Stimulated activated naive CD4-positive, alpha-beta T cell (primary cell): ENCODE results near the gene MMP25.

Experiments
- DNase-seq, 6 experiments: peaks; one replicate each; lab custom pipeline; 2025; lab: John Stamatoyannopoulos, UW

Gene MMP25

GRCh38 chr16:3094289-3095027, 48.1 kb downstream of the MMP25 start:
- DNase-seq = peak in 4 of 6 experiments; percentile 27 to 71 (median 44)

- DNase-seq = peak in 5 of 6 experiments; percentile 24 to 66 (median 53)
Measured at GRCh38 chr16:3095869-3096268, 49.5 kb downstream of the MMP25 start.

GRCh38 chr16:3096362-3096761, 50.0 kb downstream of the MMP25 start:
- DNase-seq = no peak

GRCh38 chr16:3097266-3097665, 50.9 kb downstream of the MMP25 start:
- DNase-seq = no peak

- no peak for DNase-seq
Measured at GRCh38 chr16:3098459-3099394, 52.4 kb downstream of the MMP25 start, which contains the start of gene ZSCAN10. ZSCAN10 (minus strand) TSS chr16:3099294; CDS start chr16:3092937, 6,357 bp downstream.

GRCh38 chr16:3099395-3099731, 53.0 kb downstream of the MMP25 start:
- no peak for DNase-seq

- DNase-seq = peak; percentile 68 to 90 (median 81)
Measured at GRCh38 chr16:3099732-3100499, 53.6 kb downstream of the MMP25 start.

GRCh38 chr16:3101018-3101840, 54.9 kb downstream of the MMP25 start:
- peak in 4 of 6 experiments; percentile 4 to 67 (median 42) for DNase-seq

- DNase-seq = peak in 2 of 6 experiments; percentile 18 to 34
Measured at GRCh38 chr16:3101841-3102470, 55.6 kb downstream of the MMP25 start.

- peak; percentile 83 to 94 (median 90) for DNase-seq
Measured at GRCh38 chr16:3106205-3106928, 60.0 kb downstream of the MMP25 start.
